NCI-H774 (cell line): ENCODE measurements around the gene LGALS9C.
"Not testable (repeated sequence)": the region's sequence is repeated elsewhere in the genome, so short reads cannot be mapped to it uniquely, and the experiment has no call there.

Source experiments
- DNase-seq: peaks from one replicate; lab custom pipeline; 2025; lab: John Stamatoyannopoulos, UW

The LGALS9C gene

DNA sequence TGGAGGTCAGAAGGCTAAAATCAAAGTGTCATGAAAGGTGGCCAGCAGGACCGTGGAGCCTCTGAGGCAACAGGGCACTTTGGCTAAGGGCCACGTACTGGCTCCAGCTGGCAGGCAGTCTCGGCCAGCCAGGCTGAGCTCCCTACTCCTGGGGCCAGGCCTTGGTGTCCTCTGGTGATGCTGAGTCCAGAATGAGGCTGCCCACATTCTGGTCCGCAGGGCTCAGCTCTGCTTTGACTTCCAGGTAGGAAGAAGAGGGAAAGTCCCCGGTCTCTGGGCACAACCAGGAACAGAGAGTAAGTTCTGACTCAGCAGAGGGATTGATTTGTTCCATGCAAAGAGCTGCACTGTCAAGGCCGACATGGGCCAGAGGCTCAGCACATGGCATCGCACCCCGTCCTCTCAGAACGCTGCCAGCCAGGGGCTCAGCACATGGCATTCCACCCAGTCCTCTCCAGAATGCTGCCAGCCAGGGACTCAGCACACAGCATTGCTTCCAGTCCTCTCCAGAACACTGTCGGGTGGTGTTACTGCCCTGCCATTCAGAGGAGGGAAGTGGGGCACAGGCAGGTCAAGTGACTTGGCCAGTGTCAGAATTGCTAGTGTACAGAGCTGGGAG lies 2.5 kb downstream of the LGALS9C start:
- not testable (repeated sequence) for DNase-seq

DNA sequence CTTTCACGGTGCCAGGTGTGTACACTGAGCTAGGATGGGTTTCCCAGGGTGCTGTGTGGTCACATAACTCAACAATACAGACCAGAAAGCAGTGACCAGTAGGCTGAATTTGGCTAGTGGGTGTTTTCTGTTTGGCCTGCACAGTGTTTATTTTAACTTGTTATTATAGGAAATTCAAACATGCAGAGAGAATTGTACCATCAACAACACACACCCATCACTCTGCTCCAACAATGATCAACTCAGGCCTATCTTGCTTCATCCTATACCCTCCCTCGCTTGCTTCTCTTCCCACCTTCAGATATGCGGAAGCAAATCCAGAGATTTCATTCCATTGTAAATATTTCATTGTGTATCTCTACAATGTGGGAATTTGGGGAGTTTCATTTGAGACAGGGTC lies 5.2 kb downstream of the LGALS9C start:
- not testable (repeated sequence) for DNase-seq

DNA sequence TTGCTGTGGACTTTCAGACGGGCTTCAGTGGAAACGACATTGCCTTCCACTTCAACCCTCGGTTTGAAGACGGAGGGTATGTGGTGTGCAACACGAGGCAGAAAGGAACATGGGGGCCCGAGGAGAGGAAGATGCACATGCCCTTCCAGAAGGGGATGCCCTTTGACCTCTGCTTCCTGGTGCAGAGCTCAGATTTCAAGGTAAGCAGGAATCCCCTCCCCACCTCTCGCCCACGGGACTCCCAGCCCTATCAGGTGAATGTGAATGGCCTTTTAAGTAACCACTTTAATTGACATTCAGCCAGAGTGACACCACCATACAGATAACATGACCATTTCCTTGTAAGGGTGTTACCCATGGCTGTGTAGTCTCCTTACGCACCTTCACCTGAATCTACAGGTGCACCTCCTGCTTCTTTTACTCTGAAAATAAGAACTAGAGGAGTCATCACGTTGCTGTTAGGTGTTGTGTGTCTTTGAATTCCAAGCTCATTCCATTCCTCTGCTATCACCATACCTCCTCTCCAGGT lies 9.4 kb downstream of the LGALS9C start:
- DNase-seq: not testable (repeated sequence)

DNA sequence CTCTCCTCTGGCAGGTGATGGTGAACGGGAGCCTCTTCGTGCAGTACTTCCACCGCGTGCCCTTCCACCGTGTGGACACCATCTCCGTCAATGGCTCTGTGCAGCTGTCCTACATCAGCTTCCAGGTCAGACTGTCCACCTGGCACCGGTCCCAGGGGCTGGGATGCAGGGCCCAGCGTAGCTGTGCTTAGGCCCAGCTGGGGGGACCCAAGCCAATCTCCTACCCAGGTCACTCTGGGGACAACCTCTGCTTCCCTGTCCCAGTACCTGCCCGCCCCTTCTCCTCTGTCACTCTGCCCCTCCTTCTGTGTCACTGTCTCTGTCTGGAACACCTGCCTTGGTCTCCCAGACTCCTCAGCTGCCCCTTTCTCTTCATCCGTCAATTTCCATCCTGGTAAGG lies 11.0 kb downstream of the LGALS9C start:
- DNase-seq: not testable (repeated sequence)

DNA sequence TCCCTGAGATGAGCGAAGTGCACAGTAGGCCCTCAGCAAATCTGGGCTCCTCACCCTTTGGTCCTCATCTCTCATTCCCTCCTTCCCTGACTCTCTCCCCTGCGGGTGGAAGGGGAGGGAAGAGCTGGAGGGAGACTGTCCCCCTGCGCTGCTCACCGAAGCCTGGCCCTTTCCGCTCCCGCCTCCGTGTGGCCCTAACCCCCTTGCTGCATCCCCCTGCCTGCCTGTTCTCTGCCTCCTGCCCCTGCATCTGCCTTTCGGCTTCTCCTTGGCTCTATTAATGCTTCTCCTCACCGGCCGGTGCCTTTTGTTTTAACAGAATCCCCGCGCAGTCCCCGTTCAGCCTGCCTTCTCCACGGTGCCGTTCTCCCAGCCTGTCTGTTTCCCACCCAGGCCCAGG lies 12.0 kb downstream of the LGALS9C start:
- DNase-seq: not testable (repeated sequence)

- not testable (repeated sequence) for DNase-seq
Measured at GRCh38 chr17:18490016-18490415, 13.4 kb downstream of the LGALS9C start.

DNA sequence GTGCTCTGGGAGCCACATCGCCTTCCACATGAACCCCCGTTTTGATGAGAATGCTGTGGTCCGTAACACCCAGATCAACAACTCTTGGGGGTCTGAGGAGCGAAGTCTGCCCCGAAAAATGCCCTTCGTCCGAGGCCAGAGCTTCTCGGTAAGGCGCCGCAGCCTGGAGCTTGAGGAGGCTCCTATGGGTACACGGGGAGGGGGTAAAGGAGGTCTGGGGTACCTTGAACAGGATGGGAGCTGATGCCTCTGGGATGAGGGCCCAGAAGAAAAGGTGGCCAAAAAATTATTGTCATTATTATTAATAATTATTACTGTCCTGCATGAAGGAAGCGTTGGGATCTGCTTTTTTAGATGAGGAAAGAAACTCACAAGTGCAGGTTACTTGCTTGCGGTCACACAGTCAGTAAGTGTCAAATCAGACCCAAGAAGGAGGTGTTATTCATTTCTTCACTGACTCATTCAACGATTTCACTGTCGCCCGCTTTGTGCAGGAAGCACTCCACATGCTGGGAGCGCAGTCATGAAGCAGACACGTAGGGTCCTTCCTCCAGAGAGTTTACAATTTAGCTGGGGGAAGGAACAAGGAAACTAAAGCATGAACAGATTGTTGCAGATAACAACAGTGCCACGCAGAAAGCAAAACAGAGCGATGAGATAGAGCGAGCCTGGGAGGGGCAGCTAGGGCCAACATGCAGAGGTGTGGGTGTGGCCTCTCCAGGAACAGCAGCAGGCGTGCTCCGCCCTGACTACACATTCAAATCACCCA lies 16.3 kb downstream of the LGALS9C start:
- not testable (repeated sequence) for DNase-seq

- DNase-seq: not testable (repeated sequence)
Measured at GRCh38 chr17:18494250-18494768, 17.7 kb downstream of the LGALS9C start.

- not testable (repeated sequence) for DNase-seq
Measured at GRCh38 chr17:18497044-18497443, 20.5 kb downstream of the LGALS9C start.

DNA sequence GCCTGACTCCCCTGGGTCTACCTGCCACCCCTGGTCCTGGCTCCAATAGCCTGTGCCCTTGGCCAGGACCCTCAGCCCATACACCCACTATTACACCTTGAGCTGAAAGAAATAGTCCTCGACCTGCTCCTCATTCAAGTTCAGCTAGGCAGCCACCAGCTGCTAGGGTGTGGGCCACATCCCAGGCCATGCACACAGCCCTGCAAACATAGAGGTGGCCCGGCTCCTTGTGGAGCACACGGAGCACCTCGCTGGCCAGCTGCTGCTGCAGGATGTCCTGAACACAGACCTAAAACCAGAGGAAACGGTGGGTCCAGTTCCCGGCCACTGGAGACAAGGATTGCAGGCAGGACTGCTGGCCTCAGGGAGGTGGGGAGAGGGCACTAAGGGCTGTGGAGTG lies 22.5 kb downstream of the LGALS9C start:
- not testable (repeated sequence) for DNase-seq

DNA sequence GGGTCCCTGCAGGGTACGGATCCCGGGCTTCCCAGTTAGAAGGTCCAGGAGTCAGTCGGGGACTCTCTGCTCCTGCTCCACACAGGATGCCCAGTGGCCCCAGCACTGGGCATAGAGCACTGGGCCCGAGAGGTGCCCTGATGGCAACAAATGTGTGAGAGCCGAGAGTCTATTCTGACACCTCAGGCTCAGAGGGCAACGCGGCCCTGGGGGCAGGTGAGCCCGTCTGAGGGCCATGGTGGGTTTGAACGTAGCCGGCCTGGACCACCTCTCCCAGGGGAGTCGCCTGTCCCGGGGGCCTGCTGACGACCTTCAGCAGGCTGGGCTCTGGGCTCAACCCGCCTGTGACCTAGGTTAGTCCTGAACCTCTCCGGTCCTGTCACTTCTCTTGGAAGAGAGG lies 23.2 kb downstream of the LGALS9C start:
- DNase-seq: not testable (repeated sequence)

- DNase-seq: not testable (repeated sequence)
Measured at GRCh38 chr17:18500281-18500680, 23.7 kb downstream of the LGALS9C start.

- DNase-seq: not testable (repeated sequence)
Measured at GRCh38 chr17:18500816-18501215, 24.2 kb downstream of the LGALS9C start.

GRCh38 chr17:18503221-18503620 lies 26.6 kb downstream of the LGALS9C start:
- not testable (repeated sequence) for DNase-seq

DNA sequence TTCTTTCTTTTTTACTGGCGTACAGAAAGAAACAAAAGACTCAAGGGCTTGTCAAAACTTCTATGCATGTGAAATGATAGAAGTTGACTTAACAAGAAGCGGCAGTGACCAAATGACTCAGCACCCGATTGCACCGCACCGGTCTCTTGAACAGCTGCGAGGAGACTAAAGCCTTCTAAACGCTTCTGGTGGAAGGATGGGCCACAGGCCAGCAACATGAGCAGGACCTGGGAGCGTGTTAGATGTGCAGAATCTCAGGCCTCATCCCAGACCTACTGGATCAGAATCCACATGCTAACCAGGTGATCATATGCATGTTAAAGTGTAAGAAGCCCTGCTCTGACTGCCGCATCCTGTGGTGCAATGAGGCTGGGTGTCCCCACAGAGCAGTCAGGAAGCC lies 31.1 kb downstream of the LGALS9C start:
- not testable (repeated sequence) for DNase-seq

- DNase-seq: not testable (repeated sequence)
Measured at GRCh38 chr17:18508667-18509066, 32.1 kb downstream of the LGALS9C start.

DNA sequence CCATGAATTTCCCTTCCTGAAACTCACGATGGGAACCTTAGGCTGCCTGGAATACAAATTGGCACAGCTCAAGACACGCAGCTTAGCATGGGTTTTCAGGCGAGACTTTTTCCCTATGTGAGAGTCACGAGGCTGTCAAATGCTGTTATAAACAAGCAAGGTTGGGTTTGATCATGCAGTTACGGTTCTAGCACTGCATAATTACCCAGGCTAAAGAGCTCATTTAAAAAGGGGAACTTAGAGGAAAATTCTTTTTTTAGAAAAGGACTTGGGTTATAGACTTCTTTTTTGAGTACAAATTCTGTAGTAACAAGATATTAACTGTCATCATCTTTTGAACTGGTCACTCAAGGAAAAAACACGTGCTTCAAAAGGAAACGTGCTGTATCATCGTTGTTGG lies 44.5 kb downstream of the LGALS9C start:
- not testable (repeated sequence) for DNase-seq

- DNase-seq: not testable (repeated sequence)
Measured at GRCh38 chr17:18525015-18525414, 48.4 kb downstream of the LGALS9C start.

DNA sequence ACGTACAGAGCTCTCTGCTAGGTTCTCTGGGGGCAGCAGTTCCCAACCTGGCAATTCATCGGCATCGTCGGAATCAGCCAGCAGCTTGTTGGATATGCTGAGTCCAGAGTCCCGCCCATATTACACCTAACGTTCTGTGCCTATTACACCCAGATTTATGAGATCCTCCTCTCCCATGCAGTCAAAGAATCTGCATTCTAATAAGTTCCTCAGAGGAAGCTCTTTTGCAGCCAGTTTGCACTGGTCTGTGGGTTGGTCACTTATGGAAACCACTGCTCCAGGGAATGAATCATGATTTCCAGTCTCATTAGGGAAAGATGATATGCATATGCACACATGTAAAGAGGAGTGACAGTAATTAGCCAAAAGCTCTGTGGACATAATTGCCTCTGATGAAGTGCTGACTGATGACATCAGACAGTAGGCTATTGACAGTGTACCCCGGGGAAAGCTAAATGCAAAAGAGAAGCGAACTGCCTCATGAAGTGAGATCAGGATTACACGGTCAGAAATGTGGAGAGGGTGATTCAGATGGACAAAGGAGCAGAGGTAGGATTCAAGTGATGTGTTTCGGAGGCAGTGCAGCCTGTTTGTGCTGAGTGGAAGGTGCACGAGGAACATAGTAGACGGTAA lies 49.7 kb downstream of the LGALS9C start:
- not testable (repeated sequence) for DNase-seq

DNA sequence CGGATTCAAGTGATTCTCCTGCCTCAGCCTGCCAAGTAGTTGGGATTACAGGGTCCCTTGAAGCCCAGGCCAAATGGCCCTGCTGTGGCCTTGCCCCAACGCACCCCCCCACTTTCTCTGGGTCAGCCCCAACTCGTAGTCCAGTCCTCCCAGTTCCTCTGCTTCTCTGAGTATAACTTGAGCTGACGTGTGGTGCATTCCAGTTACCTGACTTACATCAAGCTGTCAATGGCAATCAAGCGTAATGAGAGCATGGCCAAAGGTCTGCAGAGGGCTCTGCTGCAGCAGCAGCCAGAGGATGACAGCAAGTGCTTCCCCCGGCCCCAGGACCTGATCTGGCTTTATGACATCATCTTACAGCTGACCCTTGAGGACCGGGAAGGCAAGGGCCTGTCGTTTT lies 50.8 kb downstream of the LGALS9C start:
- DNase-seq: not testable (repeated sequence)

GRCh38 chr17:18528435-18528834 lies 51.8 kb downstream of the LGALS9C start:
- not testable (repeated sequence) for DNase-seq

DNA sequence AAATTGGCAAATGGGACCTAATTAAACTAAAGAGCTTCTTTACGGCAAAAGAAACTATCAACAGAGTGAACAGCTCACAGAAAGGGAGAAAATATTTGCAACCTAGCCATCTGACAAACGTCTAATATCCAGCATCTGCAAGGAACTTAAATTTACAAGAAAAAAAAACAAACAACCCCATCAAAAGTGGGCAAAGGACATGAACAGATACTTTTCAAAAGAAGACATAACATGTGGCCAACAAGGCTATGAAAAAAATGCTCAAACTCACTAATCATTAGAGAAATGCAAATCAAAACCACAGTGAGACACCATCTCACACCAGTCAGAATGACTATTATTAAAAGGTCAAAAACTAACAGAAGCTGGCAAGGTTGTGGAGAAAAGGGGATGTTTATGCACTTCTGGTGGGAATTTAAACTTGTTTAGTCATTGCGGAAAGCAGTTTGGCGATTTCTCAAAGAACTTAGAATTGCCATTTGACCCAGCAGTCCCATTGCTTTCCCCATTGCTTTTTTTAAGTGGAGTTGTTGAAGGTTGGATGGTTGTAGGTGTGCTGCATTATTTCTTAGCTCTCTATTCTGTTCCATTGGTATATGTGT lies 52.4 kb downstream of the LGALS9C start:
- not testable (repeated sequence) for DNase-seq
